Gastrocnemius medialis (tissue), 4 donors: ENCODE results near the gene PHTF2.

Experiments used
- CTCF ChIP-seq, 5 experiments: fragments of 450-650 bp in 3 of 5; fragments of 200-600 bp in 2 of 5; sonication (generic) in 2 of 5; IDR thresholded peaks in 4 of 5; conservative IDR thresholded peaks in 1 of 5; 1 replicate in 4 of 5; 2 replicates in 1 of 5; pipeline ENCODE4 v1.5.1; 2016 to 2019; ENCODE audit warnings: antibody characterized with exemption in 5 of 5, mild to moderate bottlenecking in 3 of 5, moderate library complexity in 3 of 5
- POLR2A ChIP-seq, 2 donors: fragments of 450-650 bp; IDR thresholded peaks; one replicate each; pipeline ENCODE4 v1.6.1; 2017; ENCODE audit warnings: antibody characterized with exemption in 2 of 2, mild to moderate bottlenecking in 2 of 2, moderate library complexity in 2 of 2

- no peak for TF ChIP-seq POLR2A (IDR thresholded peaks at IDR 0.05)
- no peak for TF ChIP-seq CTCF (IDR thresholded peaks at IDR 0.05 in 4 of 5, conservative IDR thresholded peaks at IDR 0.05 in 1 of 5)
Observed at GRCh38 chr7:77954773-77955555, 156.4 kb downstream of the PHTF2 start.
